Uterus (tissue), 4 donors: Measurements from ENCODE around the gene AQR. TPM values are rescaled to one million over a fixed set of nuclear protein-coding genes. Genes with fewer than 3 reads are reported as not detected.
"Not testable (repeated sequence)": the region's sequence is repeated elsewhere in the genome, so short reads cannot be mapped to it uniquely, and the experiment has no call there.

Source experiments
- DNase-seq, 2 donors: peaks; one replicate each; pipeline ENCODE4 v3.0.0-alpha.2; 2019 to 2020
- H3K27ac ChIP-seq, 2 donors: fragments of 200-600 bp; sonication (generic); 1 replicate in 1 of 2; 2 replicates in 1 of 2; pipeline ENCODE4 v1.5.1; 2016 to 2018
- H3K27me3 ChIP-seq, 2 donors: fragments of 200-600 bp; sonication (generic); one replicate each; pipeline ENCODE4 v1.5.1; 2018 to 2019; ENCODE audit warnings: control low read depth in 1 of 2
- H3K36me3 ChIP-seq, 2 donors: fragments of 200-600 bp; sonication (generic); one replicate each; pipeline ENCODE4 v1.5.1; 2019; ENCODE audit warnings: control low read depth in 1 of 2
- H3K4me1 ChIP-seq, 2 donors: fragments of 200-600 bp; sonication (generic); one replicate each; pipeline ENCODE4 v1.5.1; 2018 to 2019; ENCODE audit warnings: control low read depth in 1 of 2
- H3K4me3 ChIP-seq, 2 donors: fragments of 200-600 bp; sonication (generic); 1 replicate in 1 of 2; 2 replicates in 1 of 2; pipeline ENCODE4 v1.5.1; 2018 to 2019; ENCODE audit warnings: mild to moderate bottlenecking in 1 of 2
- H3K9me3 ChIP-seq, 2 donors: fragments of 200-600 bp; sonication (generic); one replicate each; pipeline ENCODE4 v1.5.1; 2019; ENCODE audit warnings: control low read depth in 1 of 2
- POLR2A ChIP-seq, 2 donors: fragments of 450-650 bp; IDR thresholded peaks; one replicate each; pipeline ENCODE4 v1.6.1; 2016; ENCODE audit warnings: antibody characterized with exemption in 2 of 2, mild to moderate bottlenecking in 1 of 2, moderate library complexity in 1 of 2
- intact Hi-C: fragments of 100-400 bp; cut with DNase I; formaldehyde crosslinking; loops from one replicate; pipeline ENCODE4 v1.15.1; 2023; ENCODE audit warnings: low total_unique reads
- total RNA-seq, 4 donors: library from RNA; depleted of rRNA in 3 of 4; stranded (reverse); fragments of >200 nt in 3 of 4; gene quantifications; one replicate each; pipeline versions ENCODE4 v1.1.0 to v1.2.4, GENCODE V29; 2014 to 2023
- TF ChIP-seq, protein P1 (sequence below), 4 experiments: fragments of 200-600 bp in 2 of 4; fragments of 450-650 bp in 2 of 4; sonication (generic) in 2 of 4; IDR thresholded peaks; one replicate each; pipeline ENCODE4 v1.5.1; 2016 to 2019; ENCODE audit warnings: antibody characterized with exemption in 4 of 4, mild to moderate bottlenecking in 2 of 4, moderate library complexity in 1 of 4
- donor health status: DM: yes; HTN: yes; CAD: no.

AQR gene
- total RNA-seq, 4 donors from 2014 or later: 13.1 to 52.7 (median 33.3) TPM

DNA sequence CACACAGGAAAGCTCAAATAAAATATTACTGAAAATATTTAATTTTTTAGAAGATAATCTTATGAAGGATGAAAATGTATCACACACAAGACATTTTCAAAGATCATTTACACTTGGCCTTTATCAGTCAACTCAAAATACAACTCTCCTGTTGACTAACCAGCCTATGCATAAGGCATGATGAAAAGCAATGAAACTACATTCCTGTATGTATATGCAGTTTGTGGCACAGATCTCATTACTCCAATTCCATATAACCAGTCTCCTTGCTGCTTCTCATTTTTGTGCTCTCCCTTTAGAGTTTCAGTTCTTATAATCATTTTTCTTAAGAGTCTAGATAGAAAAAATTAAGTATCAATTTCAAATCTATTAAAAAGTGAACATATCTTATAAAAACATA, 25.8 kb downstream of the AQR start:
- DNase-seq: no peak
- H3K9me3 ChIP-seq: no peaks in the 10 kb centered on the region
- intact Hi-C loops: no loop called here
- TF ChIP-seq, protein P1, sequence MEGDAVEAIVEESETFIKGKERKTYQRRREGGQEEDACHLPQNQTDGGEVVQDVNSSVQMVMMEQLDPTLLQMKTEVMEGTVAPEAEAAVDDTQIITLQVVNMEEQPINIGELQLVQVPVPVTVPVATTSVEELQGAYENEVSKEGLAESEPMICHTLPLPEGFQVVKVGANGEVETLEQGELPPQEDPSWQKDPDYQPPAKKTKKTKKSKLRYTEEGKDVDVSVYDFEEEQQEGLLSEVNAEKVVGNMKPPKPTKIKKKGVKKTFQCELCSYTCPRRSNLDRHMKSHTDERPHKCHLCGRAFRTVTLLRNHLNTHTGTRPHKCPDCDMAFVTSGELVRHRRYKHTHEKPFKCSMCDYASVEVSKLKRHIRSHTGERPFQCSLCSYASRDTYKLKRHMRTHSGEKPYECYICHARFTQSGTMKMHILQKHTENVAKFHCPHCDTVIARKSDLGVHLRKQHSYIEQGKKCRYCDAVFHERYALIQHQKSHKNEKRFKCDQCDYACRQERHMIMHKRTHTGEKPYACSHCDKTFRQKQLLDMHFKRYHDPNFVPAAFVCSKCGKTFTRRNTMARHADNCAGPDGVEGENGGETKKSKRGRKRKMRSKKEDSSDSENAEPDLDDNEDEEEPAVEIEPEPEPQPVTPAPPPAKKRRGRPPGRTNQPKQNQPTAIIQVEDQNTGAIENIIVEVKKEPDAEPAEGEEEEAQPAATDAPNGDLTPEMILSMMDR (IDR thresholded peaks at IDR 0.05): no peak
- TF ChIP-seq POLR2A (IDR thresholded peaks at IDR 0.05): no peak
- H3K4me1 ChIP-seq: no peaks in the 10 kb centered on the region
- no peaks in the 10 kb centered on the region for H3K27me3 ChIP-seq
- H3K27ac ChIP-seq: no peak overlapping the region
- H3K4me3 ChIP-seq: no peak overlapping the region
- no peaks in the 10 kb centered on the region for H3K36me3 ChIP-seq

DNA sequence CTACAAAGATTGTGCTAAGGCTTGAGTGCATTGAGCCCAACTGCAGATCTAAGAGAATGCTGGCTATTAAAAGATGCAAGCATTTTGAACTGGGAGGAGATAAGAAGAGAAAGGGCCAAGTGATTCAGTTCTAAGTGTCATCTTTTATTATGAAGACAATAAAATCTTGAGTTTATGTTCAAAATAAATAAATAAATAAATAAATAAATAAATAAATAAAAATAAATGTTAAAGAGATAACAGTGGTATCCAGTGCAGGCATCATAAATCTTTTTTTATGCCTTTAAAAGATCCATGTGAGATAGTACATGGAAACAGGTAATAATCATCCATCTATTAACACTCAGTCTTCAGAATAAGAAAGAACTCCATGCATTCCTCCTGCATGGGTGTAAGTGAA, 26.3 kb downstream of the AQR start:
- intact Hi-C loops, DNase-seq, H3K4me1 ChIP-seq, H3K4me3 ChIP-seq, H3K27ac ChIP-seq, H3K36me3 ChIP-seq, H3K27me3 ChIP-seq, H3K9me3 ChIP-seq: not testable (repeated sequence)

DNA sequence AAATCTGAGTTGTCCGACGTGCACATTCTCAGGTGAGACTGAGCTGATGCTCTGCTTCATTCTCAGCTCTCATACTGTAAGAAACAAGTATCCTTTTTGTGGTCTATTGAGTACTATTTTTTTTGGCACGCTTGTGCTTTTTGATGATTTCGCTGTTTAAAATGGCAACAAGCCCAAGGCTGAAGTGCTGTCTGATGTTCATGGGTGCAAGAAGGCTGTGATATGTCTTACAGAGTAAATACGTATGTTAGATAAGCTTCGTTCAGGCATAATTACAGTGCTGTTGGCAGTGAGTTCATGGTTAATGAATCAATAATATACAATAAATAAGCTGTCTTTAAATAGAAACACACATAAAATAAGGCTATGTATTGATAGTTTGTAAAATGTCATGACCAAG, 27.2 kb downstream of the AQR start:
- Histone ChIP-seq H3K4me3 (no peak overlapping the region), H3K27me3 (no peaks in the 10 kb centered on the region), H3K4me1 (no peaks in the 10 kb centered on the region), H3K36me3 (no peaks in the 10 kb centered on the region), H3K27ac (no peak overlapping the region), H3K9me3 (no peaks in the 10 kb centered on the region)
- DNase-seq: no peak
- intact Hi-C loops: no loop called here
- TF ChIP-seq, protein P1 (IDR thresholded peaks at IDR 0.05): no peak
- TF ChIP-seq POLR2A (IDR thresholded peaks at IDR 0.05): no peak

DNA sequence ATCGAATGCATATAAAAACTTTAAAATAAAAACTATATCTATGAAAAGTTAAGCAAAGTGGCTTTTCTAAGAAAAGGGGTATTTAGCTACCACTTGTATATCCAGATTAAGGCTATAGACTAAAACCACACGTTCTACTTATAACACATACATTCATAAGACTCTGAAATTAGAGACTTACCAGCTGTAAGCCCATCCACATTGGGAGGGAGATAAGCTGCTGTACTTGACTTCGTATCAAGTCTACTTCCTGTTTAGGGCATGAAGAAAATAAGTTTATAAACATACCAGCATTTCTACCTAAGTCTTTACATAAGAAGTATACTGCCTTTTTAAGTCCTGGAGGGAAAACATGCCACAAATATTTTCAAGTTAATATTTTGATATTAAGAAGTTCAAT, 27.7 kb downstream of the AQR start:
- H3K4me3 ChIP-seq: no peak overlapping the region
- DNase-seq: no peak
- no peaks in the 10 kb centered on the region for H3K36me3 ChIP-seq
- TF ChIP-seq, protein P1 (IDR thresholded peaks at IDR 0.05): no peak
- TF ChIP-seq POLR2A (IDR thresholded peaks at IDR 0.05): no peak
- intact Hi-C loops: no loop called here
- no peak overlapping the region for H3K27ac ChIP-seq
- H3K9me3 ChIP-seq: no peaks in the 10 kb centered on the region
- H3K4me1 ChIP-seq: no peaks in the 10 kb centered on the region
- H3K27me3 ChIP-seq: no peaks in the 10 kb centered on the region

DNA sequence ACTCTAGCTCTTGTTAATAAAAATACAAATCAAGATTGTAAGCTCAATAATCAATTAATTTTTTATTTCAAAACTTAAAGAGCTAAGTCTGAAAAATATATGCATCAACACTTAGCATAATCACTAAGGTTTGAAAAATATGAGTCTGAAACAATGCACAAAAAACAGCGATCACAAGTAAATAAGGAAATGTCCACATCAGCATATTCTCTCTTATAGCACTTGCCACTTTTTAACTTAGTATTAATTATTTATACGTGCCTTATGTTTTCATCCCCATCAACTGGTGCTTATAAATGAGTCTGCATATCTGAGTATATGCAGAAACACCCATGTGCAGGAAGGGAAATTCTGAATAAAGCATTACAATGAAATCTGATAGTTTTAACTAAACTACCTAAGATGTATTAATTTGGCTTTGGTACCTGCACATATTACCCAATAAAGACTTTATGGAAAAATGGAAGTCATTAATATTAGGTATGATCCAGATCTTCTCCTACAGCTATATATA, 28.3 kb downstream of the AQR start:
- no peaks in the 10 kb centered on the region for H3K4me1 ChIP-seq
- no peaks in the 10 kb centered on the region for H3K9me3 ChIP-seq
- intact Hi-C loops: no loop called here
- no peak overlapping the region for H3K4me3 ChIP-seq
- H3K27me3 ChIP-seq: no peaks in the 10 kb centered on the region
- no peaks in the 10 kb centered on the region for H3K36me3 ChIP-seq
- no peak for DNase-seq
- no peak overlapping the region for H3K27ac ChIP-seq
- no peak for TF ChIP-seq POLR2A (IDR thresholded peaks at IDR 0.05)
- TF ChIP-seq, protein P1 (IDR thresholded peaks at IDR 0.05): no peak

DNA sequence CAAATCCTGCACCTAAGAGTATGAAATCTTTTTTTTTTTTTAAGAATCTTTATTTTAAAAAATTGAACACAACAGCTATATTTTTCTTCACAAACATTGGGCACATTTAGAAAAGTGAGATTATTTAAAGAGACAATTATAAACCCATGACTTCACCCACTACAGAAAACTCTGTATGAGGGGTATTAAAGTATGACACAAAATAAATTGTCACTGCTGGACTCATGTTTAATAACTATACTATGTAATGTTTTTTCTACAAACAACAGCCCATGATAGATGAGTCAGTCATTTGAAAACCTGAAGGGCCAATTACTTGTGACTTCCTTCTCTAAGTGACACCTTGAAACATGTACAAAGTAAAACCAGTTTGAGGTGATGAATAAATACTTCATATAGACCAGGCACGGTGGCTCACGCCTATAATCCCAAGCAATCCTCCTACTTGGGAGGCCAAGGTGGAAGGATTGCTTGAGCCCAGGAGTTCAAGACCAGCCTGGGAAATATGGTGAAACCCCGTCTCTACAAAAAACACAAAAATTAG, 36.0 kb downstream of the AQR start:
- no peak for DNase-seq

DNA sequence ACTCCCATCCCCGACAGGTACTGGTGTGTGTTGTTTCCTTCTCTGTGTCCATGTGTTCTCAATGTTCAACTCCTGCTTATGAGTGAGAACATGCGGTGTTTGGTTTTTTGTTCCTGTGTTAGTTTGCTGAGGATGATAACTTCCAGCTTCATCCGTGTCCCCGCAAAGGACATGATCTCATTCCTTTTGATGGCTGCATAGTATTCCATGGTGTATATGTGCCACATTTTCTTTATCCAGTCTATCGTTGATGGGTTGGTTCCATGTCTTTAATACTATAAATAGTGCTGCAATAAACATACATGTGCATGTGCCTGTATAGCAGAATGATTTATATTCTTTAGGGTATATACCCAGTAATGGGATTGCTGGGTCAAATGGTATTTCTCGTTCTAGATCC, 41.2 kb downstream of the AQR start:
- H3K27ac ChIP-seq, DNase-seq, H3K4me1 ChIP-seq, H3K9me3 ChIP-seq, H3K27me3 ChIP-seq, H3K4me3 ChIP-seq, H3K36me3 ChIP-seq, intact Hi-C loops: not testable (repeated sequence)

More for the DNA sequence above, 36.0 kb downstream of the AQR start:
- TF ChIP-seq POLR2A (IDR thresholded peaks at IDR 0.05): no peak
- TF ChIP-seq, protein P1 (IDR thresholded peaks at IDR 0.05): no peak
- H3K4me1 ChIP-seq: no peaks in the 10 kb centered on the region
- H3K27ac ChIP-seq: no peak overlapping the region
- H3K36me3 ChIP-seq: peaks cover 0 to 6% of the 10 kb centered on the region in 2 donors
- H3K9me3 ChIP-seq: no peaks in the 10 kb centered on the region
- no peak overlapping the region for H3K4me3 ChIP-seq
- no peaks in the 10 kb centered on the region for H3K27me3 ChIP-seq
- intact Hi-C loops: no loop called here
